Islet of Langerhans (tissue), 1 donor: ENCODE measurements around the gene RANBP3.
A peak's percentile ranks its signal among the peaks of the same experiment; 100 is the strongest.
"Not testable (repeated sequence)": the region's sequence is repeated elsewhere in the genome, so short reads cannot be mapped to it uniquely, and the experiment has no call there.

Source experiments
- FAIRE-seq: peaks from one replicate; lab custom pipeline; 2011; peaks lifted over from hg19 to GRCh38; lab: Jason Lieb, UNC

The RANBP3 gene

GRCh38 chr19:6006070-6006446 lies 28.1 kb upstream of the RANBP3 start:
- FAIRE-seq: not testable (repeated sequence)

- no peak for FAIRE-seq
Observed at GRCh38 chr19:6005321-6006069, 27.6 kb upstream of the RANBP3 start.

- FAIRE-seq: no peak
Observed at GRCh38 chr19:6003976-6004375, 26.0 kb upstream of the RANBP3 start.

GRCh38 chr19:6002591-6002990 lies 24.7 kb upstream of the RANBP3 start:
- FAIRE-seq: no peak

- no peak for FAIRE-seq
Observed at GRCh38 chr19:6000228-6000847, 22.4 kb upstream of the RANBP3 start.

GRCh38 chr19:5999693-6000092 lies 21.8 kb upstream of the RANBP3 start:
- FAIRE-seq: no peak

GRCh38 chr19:5997371-5997770 lies 19.4 kb upstream of the RANBP3 start:
- FAIRE-seq: no peak

GRCh38 chr19:5996623-5997320 lies 18.8 kb upstream of the RANBP3 start:
- FAIRE-seq: no peak

GRCh38 chr19:5996102-5996501 lies 18.2 kb upstream of the RANBP3 start:
- FAIRE-seq: no peak

GRCh38 chr19:5995606-5996005 lies 17.7 kb upstream of the RANBP3 start:
- no peak for FAIRE-seq

- no peak for FAIRE-seq
Observed at GRCh38 chr19:5994405-5995165, 16.6 kb upstream of the RANBP3 start.

GRCh38 chr19:5993648-5994358 lies 15.9 kb upstream of the RANBP3 start:
- FAIRE-seq: no peak

GRCh38 chr19:5993201-5993600 lies 15.3 kb upstream of the RANBP3 start:
- FAIRE-seq: no peak

GRCh38 chr19:5992756-5993155 lies 14.8 kb upstream of the RANBP3 start:
- no peak for FAIRE-seq

- FAIRE-seq: no peak
Observed at GRCh38 chr19:5991244-5991838, 13.4 kb upstream of the RANBP3 start.

- no peak for FAIRE-seq
Observed at GRCh38 chr19:5990289-5990797, 12.4 kb upstream of the RANBP3 start.

GRCh38 chr19:5989388-5990074 lies 11.6 kb upstream of the RANBP3 start:
- FAIRE-seq: no peak

GRCh38 chr19:5988517-5989387 lies 10.8 kb upstream of the RANBP3 start:
- no peak for FAIRE-seq

GRCh38 chr19:5987077-5987818 lies 9.3 kb upstream of the RANBP3 start:
- FAIRE-seq: peak; percentile 61
